GM18861 (cell line): ENCODE results near the gene UTF1.

Experiments
- ATAC-seq: cut with Tn5 transposase; IDR thresholded peaks from one replicate; pipeline ENCODE4 v1.9.1; 2021; ENCODE audit not compliant: unreplicated experiment

UTF1 gene, protein sequence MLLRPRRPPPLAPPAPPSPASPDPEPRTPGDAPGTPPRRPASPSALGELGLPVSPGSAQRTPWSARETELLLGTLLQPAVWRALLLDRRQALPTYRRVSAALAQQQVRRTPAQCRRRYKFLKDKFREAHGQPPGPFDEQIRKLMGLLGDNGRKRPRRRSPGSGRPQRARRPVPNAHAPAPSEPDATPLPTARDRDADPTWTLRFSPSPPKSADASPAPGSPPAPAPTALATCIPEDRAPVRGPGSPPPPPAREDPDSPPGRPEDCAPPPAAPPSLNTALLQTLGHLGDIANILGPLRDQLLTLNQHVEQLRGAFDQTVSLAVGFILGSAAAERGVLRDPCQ

GRCh38 chr10:133230044-133230361 is at the start of gene UTF1:
Gene UTF1, plus strand, starts transcription at chr10:133230217. Its CDS starts 72 bp downstream, at chr10:133230289.
- no peak for ATAC-seq

GRCh38 chr10:133180965-133181639 is 48.9 kb upstream of the UTF1 start:
- ATAC-seq, result no peak

- no peak for ATAC-seq
These were observed 47.8 kb upstream of the UTF1 start for GRCh38 chr10:133182190-133182589.

DNA sequence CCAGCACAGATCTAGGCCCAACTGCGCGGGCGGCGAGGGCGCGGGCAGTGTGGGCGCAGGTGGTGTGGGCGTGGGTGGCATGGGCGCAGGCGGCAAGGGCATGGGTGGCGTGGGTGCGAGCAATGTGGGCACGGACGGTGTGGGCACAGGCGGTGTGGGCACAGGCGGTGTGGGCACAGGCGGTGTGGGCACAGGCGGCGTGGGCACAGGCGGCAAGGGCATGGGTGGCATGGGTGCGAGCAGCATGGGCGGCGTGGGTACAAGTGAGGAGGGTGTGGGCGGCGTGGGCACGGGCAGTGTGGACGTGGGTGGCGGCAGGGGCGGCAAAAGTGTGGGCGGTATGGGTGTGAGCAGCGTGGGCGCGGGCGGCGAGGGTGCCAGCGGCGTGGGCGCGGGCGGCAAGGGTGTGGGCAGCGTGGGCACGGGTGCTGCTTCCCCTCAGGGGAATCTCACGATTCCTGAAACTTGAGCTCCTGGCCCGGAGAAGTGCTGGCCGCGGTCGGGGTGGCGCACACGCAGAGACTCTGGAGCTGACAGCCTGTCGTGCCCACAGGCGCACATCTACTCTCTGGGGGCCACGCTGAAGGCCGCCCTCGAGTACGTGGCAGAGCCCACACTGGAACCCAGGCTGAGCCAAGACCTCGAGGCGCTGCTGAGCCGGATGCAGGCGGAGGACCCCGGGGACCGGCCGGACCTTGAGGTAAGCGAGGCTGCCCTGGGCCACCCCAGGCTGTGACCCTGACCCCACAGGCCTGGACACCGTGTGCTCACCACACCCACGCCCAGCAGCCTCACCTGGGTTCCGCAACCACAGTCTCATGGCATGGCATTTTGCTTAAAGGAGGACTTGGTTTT is 47.0 kb upstream of the UTF1 start:
- ATAC-seq, result no peak

GRCh38 chr10:133183646-133184378 is 46.2 kb upstream of the UTF1 start:
- no peak for ATAC-seq

DNA sequence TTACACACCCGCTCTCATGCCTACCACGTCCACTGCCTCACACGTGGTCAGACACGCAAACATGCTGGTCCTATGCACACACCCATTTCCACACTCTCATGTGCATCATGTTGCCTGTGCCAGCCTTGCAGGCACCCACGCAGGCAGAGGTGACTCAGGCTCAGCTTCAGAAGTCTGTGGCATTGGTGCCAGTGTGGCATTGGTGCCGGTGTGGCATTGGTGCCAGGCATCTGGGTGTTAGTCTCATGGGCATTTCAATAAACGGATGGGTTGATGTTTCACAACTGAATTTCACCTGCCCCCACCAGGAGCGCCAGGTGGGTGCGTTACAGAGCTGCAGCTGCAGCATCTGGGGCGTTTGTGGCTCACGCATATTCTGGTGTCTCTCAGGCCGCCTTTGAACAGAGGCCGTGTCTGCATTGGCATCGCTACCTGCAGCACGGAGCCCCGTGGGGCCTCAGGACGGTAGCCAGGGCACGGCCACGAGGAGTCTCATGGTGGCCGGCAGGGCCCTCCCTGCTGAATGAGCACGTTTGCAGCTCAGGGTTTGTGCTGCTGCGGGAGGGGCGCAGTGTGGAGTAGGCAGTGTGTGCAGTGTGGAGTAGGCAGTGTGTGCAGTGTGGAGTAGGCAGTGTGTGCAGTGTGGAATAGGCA is 45.3 kb upstream of the UTF1 start:
- no peak for ATAC-seq

GRCh38 chr10:133185421-133185820 is 44.6 kb upstream of the UTF1 start:
- no peak for ATAC-seq

GRCh38 chr10:133185916-133186315 is 44.1 kb upstream of the UTF1 start:
- ATAC-seq, result no peak

DNA sequence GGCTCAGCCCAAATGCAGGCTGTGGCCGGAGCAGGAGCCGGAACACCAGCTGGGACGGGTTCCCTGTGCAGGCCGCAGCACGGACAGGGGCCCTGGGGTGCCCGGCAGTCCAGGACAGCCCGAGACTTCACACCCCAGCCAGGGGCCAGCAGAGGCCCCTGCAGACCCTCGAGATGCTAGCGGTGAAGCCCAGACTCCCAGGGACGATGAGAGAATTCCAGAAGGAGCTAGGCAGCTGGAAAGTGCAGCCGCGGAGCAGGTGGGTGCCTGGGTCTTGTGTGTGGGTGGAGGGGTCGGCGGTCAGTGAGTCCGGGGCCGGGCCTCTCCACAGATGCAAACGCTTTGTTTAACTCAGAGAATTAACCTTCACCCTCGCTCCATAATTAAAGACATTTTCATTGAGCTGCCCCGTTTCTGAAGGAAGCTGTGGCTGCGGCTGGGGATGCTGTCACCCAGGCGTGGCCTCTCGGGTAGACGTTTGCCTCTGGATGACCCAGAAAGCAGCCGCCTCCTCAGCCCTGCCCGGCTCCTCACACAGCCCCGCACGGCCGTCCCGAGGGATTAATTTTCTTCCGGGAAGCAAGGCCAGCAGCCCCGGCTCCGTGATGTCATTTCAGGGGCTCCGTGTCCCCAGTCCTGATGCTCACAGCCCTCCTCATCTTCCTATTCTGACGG is 43.5 kb upstream of the UTF1 start:
- no peak for ATAC-seq

DNA sequence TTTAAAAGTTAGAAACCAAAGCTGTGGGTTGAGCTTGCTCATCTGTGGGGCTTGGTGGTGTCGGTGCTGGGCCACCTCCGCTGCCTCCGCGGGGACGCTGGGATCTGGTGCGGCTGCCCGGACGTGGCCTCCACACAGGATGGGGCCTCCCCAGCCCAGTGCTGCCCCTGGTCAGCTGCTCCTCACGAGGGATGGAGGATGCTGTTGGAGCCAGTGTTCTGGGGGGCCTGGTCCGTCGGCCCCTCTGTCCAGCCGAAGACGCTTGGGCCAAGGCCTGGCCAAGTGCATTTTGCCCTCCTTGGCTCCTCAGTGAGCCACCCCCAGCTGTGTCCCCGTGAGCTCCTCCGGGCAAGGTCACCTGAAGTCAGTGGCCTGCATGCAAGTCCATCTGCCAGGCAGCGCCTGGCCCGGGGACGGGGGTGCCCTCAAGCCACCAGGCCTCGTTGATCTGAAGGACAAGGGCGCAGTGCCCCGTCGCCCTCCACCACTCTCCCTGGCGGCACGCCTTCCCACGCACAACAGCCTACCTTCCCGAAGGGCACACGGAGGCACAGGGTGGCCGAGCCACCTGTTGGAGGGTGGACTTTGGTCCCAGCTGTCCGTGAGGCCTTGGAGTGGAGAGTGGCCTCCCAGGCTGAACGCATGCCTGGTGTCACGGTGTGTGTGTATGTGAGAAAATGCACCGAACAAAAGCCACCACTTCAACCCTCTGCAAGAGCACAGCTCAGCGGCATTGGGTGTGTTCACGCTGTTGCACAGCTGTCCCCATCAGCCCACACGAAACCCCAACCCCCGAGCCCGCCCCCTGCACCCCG is 42.7 kb upstream of the UTF1 start:
- no peak for ATAC-seq

DNA sequence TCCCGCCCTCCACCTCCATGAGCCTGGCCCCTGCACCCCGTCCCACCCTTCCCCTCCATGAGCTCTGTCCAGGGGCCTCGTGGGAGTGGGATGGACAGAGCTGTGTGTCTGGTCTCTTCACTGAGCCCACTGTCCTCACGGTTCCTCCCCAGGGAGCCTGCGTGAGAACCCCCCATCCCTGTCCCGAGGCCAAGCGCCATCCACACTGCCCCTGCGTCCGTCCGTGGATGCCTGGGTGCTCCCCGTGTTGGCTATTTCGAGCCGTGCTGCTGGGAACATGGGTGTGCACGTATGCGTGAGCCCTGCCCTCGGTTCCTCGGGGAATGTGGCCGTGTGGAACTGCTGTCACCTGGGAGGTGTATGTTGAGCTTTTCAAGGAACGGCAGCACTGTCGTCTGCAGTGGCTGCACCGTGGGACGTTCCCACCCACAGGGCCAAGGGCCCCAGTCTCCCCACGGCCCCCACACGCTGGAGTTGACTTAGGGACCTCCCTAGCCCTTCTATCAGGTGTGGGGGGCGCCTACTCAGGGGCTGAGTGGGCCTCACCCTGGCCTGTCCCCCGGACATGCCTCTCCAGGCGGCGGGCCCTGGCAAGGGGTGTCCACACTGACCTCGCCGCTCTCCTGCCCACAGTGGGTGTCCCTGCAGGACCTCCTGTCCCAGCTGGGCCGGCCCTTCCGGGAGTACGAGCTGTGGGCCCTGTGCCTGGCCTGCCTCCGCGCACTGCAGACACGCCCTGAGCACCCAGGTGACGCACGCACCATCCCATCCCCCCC is 41.9 kb upstream of the UTF1 start:
- ATAC-seq, result no peak

GRCh38 chr10:133189256-133189655 is 40.8 kb upstream of the UTF1 start:
- no peak for ATAC-seq

DNA sequence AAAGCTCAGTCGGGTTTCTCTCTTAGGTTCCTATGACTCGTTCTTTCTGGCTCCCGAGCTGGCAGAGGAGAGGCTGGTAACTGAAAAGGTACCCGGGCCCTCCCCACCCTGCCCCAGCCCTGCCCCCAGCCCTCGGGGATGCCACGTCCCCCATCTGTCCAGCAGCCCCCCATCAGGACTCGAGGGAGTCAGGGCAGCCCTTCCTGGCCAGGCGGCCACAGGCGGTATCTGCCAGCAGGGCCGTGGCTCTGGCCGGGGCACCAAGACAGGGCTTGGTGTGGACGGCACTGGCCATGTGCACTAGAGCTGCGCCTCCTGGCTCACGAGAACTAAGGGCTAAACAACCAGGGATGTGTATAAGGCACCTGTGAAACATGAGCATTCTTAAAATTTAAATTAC is 40.3 kb upstream of the UTF1 start:
- ATAC-seq, result no peak

DNA sequence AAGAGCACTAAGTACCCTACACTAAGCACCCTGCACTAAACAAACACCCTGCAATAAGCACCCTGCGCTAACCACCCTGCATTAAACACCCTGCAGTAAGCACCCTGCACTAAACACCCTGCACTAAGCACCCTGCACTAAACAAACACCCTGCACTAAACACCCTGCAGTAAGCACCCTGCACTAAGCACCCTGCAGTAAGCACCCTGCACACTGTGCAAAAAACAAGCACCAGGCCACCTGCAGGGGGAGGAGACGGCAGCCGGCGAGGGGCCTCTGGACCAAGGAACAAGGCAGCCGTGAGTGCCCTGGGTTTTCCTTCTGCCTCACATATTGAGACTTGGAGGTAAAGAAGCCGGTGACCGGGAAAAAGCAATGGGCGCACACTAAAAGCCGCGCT is 39.8 kb upstream of the UTF1 start:
- no peak for ATAC-seq

DNA sequence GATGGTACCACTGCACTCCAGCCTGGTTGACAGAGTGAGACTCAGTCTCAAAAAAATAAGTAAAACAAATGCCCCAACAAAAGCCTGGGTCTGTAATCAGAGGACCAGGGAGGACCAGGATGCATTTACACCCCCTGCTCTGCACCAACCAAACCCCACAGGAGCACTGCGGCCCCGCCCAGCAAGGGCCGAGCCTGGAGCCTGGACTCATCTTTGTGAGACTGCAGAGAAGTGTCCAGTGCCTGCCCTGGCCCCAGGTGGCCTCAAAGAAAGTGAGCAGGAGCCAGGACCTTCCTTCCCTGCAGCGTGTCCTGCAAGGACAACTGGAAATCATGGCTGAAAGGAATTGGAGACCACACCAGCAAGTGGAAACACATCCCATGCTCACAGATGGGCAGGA is 38.4 kb upstream of the UTF1 start:
- no peak for ATAC-seq

DNA sequence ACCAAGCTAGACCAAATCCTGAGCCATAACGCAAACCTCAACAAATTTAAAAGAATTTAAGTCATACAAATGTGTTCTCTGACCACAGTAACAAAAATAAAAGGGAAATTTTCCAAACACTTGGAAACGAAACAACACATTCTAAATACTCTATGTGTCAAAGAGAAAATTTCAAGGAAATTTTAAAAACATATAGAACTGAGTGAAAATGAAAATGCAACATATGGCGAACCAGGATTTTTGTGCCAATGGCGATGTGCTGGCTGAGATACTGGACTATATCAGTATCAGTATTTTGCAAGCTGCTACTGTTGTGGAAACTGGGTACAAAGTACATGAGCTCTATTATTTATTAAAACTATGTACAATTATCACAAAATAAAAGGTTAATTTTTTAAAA is 35.9 kb upstream of the UTF1 start:
- no peak for ATAC-seq

- no peak for ATAC-seq
These were observed 34.9 kb upstream of the UTF1 start for GRCh38 chr10:133195096-133195495.

GRCh38 chr10:133195611-133196010 is 34.4 kb upstream of the UTF1 start:
- no peak for ATAC-seq
